ENCODE measurements around the gene EZH2.

GRCh38 chr7:148790850-148791249 is 93.2 kb downstream of the EZH2 start:
- TF ChIP-seq, protein P1, sequence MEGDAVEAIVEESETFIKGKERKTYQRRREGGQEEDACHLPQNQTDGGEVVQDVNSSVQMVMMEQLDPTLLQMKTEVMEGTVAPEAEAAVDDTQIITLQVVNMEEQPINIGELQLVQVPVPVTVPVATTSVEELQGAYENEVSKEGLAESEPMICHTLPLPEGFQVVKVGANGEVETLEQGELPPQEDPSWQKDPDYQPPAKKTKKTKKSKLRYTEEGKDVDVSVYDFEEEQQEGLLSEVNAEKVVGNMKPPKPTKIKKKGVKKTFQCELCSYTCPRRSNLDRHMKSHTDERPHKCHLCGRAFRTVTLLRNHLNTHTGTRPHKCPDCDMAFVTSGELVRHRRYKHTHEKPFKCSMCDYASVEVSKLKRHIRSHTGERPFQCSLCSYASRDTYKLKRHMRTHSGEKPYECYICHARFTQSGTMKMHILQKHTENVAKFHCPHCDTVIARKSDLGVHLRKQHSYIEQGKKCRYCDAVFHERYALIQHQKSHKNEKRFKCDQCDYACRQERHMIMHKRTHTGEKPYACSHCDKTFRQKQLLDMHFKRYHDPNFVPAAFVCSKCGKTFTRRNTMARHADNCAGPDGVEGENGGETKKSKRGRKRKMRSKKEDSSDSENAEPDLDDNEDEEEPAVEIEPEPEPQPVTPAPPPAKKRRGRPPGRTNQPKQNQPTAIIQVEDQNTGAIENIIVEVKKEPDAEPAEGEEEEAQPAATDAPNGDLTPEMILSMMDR (IDR thresholded peaks at IDR 0.05): no peak
- TF ChIP-seq PRRX2 (CRISPR knock-in tag; IDR thresholded peaks at IDR 0.05) (no peak), TEAD4 (CRISPR knock-in tag; IDR thresholded peaks at IDR 0.05) (no peak), TCF7 (CRISPR knock-in tag; IDR thresholded peaks at IDR 0.05; ENCODE audit: low read depth) (no peak), NFYB (CRISPR knock-in tag; conservative IDR thresholded peaks at IDR 0.05; ENCODE audit: low read depth) (no peak)
